Measurements from ENCODE around the gene ANKRD45.

ANKRD45 gene

DNA sequence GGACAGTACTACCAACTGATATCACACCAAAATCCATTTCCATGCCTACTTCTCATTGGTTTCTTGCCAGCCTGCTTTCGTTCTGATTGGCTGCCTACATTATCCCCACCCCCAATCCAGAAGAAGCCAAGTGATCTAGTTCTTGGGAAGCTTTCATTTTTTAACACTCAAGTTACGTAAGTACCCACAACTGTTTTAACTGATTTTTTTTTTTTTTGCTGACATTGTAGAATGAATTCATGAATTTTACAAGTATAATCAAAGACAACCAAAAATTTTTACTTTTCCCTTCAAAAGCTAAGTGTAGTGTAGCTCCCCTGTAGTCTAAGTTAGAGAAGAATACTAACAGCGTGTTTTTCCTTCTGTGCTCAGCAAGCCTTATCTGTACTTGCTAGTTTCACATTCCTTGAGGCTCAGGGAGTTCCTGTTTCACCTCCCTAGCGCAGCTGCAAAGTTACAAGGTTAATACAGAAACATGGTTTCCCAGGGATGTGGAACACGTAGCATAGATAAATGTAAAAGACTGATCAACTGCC lies 66.5 kb downstream of the ANKRD45 start, which contains the start of gene SLC9C2:
TSS of gene SLC9C2 (minus strand) at position 17 of the 536 bp plus-strand sequence. CDS start 1,296 bp downstream, outside the sequence.
- no peak for TF ChIP-seq TAF1 (IDR thresholded peaks at IDR 0.05; ENCODE audit: borderline replicate concordance, insufficient read depth, low read length)
- TF ChIP-seq FOXP2 (optimal IDR thresholded peaks at IDR 0.05; ENCODE audit: borderline replicate concordance, extremely low read depth, extremely low read length, insufficient read depth) = no peak
- TF ChIP-seq, protein P1, sequence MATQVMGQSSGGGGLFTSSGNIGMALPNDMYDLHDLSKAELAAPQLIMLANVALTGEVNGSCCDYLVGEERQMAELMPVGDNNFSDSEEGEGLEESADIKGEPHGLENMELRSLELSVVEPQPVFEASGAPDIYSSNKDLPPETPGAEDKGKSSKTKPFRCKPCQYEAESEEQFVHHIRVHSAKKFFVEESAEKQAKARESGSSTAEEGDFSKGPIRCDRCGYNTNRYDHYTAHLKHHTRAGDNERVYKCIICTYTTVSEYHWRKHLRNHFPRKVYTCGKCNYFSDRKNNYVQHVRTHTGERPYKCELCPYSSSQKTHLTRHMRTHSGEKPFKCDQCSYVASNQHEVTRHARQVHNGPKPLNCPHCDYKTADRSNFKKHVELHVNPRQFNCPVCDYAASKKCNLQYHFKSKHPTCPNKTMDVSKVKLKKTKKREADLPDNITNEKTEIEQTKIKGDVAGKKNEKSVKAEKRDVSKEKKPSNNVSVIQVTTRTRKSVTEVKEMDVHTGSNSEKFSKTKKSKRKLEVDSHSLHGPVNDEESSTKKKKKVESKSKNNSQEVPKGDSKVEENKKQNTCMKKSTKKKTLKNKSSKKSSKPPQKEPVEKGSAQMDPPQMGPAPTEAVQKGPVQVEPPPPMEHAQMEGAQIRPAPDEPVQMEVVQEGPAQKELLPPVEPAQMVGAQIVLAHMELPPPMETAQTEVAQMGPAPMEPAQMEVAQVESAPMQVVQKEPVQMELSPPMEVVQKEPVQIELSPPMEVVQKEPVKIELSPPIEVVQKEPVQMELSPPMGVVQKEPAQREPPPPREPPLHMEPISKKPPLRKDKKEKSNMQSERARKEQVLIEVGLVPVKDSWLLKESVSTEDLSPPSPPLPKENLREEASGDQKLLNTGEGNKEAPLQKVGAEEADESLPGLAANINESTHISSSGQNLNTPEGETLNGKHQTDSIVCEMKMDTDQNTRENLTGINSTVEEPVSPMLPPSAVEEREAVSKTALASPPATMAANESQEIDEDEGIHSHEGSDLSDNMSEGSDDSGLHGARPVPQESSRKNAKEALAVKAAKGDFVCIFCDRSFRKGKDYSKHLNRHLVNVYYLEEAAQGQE (IDR thresholded peaks at IDR 0.05; ENCODE audit: insufficient read depth in 1 of 2, low read depth in 2 of 2, low read length in 2 of 2) = no peak
- TF ChIP-seq SIN3A (IDR thresholded peaks at IDR 0.05; ENCODE audit: borderline replicate concordance, insufficient read depth, low read length) = no peak
- no peak for TF ChIP-seq POLR2AphosphoS5 (IDR thresholded peaks at IDR 0.05; ENCODE audit: low read depth, low read length)

DNA sequence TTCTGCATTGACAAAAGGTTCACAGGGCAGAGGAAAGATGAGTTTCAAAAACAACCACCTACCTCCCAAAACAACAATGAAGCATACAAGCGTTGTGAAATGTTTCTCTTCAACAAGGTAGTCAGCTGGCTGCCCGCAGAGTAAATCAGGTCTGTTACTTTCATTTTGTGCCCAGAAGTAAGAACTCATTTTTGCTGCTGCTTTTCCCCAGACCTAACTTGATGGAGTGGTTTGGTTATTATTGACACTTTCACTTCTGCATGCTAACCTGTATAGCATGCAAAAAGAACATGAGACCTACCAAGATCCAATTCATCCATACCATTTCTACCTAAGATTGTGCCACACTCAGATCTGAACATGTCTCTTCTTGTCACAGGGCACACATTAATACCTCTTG lies 68.1 kb downstream of the ANKRD45 start:
- TF ChIP-seq, protein P1 (IDR thresholded peaks at IDR 0.05; ENCODE audit: insufficient read depth in 1 of 2, low read depth in 2 of 2, low read length in 2 of 2) = no peak
- no peak for TF ChIP-seq POLR2AphosphoS5 (IDR thresholded peaks at IDR 0.05; ENCODE audit: low read depth, low read length)
- TF ChIP-seq TAF1 (IDR thresholded peaks at IDR 0.05; ENCODE audit: borderline replicate concordance, insufficient read depth, low read length) = no peak
- TF ChIP-seq SIN3A (IDR thresholded peaks at IDR 0.05; ENCODE audit: borderline replicate concordance, insufficient read depth, low read length) = no peak
- TF ChIP-seq FOXP2 (optimal IDR thresholded peaks at IDR 0.05; ENCODE audit: borderline replicate concordance, extremely low read depth, extremely low read length, insufficient read depth) = no peak

DNA sequence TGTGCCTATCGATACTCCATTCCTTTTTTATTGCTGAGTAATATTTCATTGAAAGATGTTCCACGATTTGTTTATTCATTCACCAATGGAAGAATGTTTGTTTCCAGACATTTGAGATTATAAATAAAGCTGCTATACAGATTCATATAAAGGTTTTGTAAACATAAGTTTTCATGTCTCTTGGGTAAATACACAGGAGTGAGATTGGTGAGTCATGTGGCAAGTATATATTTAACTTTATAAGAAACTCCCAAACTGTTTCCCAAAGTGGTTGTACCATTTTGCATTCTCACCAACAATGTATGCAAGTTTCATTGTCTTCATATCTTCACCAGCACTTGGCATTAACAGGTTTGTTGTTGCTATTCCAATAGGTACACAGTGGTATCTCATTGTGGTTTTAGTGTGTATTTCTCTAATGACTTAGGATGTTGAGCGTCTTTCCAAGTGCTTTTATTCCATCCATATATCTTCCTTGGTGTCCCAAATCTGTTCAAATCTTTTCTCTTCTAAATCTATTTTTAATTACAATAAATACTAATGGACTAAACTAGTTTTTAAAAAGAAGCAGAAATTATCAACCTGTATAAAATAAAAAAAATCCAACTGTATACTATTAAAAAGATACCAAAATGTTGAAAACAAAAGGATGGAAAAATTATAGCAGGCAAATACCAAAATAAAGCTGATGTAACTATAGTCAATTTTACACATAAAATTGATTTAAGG lies 73.4 kb downstream of the ANKRD45 start:
- TF ChIP-seq POLR2AphosphoS5 (IDR thresholded peaks at IDR 0.05; ENCODE audit: low read depth, low read length) (no peak), SIN3A (IDR thresholded peaks at IDR 0.05; ENCODE audit: borderline replicate concordance, insufficient read depth, low read length) (no peak), TAF1 (IDR thresholded peaks at IDR 0.05; ENCODE audit: borderline replicate concordance, insufficient read depth, low read length) (no peak), FOXP2 (optimal IDR thresholded peaks at IDR 0.05; ENCODE audit: borderline replicate concordance, extremely low read depth, extremely low read length, insufficient read depth) (no peak)
- TF ChIP-seq, protein P1 (IDR thresholded peaks at IDR 0.05; ENCODE audit: insufficient read depth in 1 of 2, low read depth in 2 of 2, low read length in 2 of 2) = no peak

DNA sequence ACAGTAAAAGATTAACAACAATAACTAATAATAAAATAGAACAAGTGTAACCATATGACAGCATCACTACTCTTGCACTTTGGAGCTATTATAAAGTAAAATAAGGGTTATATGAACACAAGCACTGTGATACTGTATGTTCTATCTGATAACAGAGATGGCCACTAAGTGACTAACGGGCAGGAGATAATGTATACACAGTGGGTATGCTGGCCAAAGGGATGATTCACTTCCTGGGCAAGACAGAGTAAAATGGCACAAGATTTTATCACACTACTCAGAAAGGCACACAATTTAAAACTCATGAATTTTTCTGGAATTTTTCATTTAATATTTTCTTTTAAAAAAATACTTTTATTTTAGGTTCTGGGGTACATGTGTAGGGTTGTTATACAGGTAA lies 79.1 kb downstream of the ANKRD45 start:
- TF ChIP-seq, protein P1 (IDR thresholded peaks at IDR 0.05; ENCODE audit: insufficient read depth in 1 of 2, low read depth in 2 of 2, low read length in 2 of 2) = no peak
- no peak for TF ChIP-seq FOXP2 (optimal IDR thresholded peaks at IDR 0.05; ENCODE audit: borderline replicate concordance, extremely low read depth, extremely low read length, insufficient read depth)
- no peak for TF ChIP-seq POLR2AphosphoS5 (IDR thresholded peaks at IDR 0.05; ENCODE audit: low read depth, low read length)
- TF ChIP-seq SIN3A (IDR thresholded peaks at IDR 0.05; ENCODE audit: borderline replicate concordance, insufficient read depth, low read length) = no peak
- TF ChIP-seq TAF1 (IDR thresholded peaks at IDR 0.05; ENCODE audit: borderline replicate concordance, insufficient read depth, low read length) = no peak

Data from PFSK-1 (cell line).